Heart left ventricle (tissue), 13 donors: Measurements from ENCODE around the gene RNF213.

Experiments
- POLR2A ChIP-seq, 2 donors: fragments of 450-650 bp; IDR thresholded peaks; one replicate each; pipeline ENCODE4 v1.6.1; 2017; ENCODE audit warnings: antibody characterized with exemption in 2 of 2, mild to moderate bottlenecking in 2 of 2, moderate library complexity in 2 of 2
- TF ChIP-seq, protein P1 (sequence below), 12 donors: fragments of 200-600 bp; sonication (generic) in 4 of 12; IDR thresholded peaks; one replicate each; pipeline versions ENCODE4 v1.5.0 to v1.8.0; 2018 to 2022; ENCODE audit warnings: antibody characterized with exemption in 12 of 12, mild to moderate bottlenecking in 5 of 12
- donor health status: ischemic (EF 13 %, LVEDD 7.1; RV severe dilation, severe dysfunction).
- donor health status: DM: no; HTN: yes; CAD: no.
- donor health status: DM: no; HTN: no; CAD: no.
- donor health status: ischemic (EF 25% LVEDD 6.9; RV normal size, moderate dysfunction).
- donor health status: ischemic (EF 25% LVEDD 5.7; RV mildly dilated, moderate dysfunction).
- donor health status: ischemic (EF 35%, LVEDD 5.7; RV mildly dilated, moderate dysfunction).
- donor health status: nonischemic (EF 11% LVEDD 7.7; RV severe dilation, severe dysfunction).
- donor health status: DM: yes; HTN: yes; CAD: no.
- donor health status: PGD.
- donor health status: ischemic (EF 29% LVEDD 5.4; RV normal size, mild dysfunction).
- donor health status: nonischemic (EF 23%, LVEDD 6.1; RV moderate dilation, normal function).

DNA sequence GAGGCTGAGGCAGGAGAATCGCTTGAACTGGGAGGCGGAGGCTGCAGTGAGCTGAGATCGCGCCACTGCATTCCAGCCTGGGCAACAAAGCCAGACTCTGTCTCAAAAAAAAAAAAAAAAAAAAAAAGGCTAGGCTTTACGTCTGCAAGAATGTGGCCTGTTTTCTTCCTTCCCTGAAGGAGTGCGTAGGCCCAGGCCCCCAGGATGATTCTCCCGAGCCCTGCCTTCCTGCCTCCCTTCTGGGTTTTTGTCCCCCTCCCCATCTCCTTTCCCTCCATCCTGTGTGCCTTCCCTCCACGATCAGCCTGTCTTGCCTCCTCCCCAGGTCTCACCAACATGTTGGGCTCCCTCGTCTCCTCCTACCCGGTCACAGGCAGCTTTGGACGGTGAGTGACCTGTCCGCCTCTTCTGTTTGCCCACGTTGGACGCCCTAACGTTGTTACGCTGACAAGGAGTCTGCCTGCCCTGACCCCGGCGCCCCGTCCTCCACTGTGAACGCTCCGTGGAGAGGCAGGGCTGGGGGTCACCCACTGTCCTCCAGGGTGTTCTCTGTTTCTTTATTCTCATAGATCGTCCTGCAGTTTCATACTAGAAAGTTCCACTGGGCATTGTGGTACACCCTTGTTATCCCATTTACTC, 15.7 kb upstream of the RNF213 start:
- TF ChIP-seq, protein P1, sequence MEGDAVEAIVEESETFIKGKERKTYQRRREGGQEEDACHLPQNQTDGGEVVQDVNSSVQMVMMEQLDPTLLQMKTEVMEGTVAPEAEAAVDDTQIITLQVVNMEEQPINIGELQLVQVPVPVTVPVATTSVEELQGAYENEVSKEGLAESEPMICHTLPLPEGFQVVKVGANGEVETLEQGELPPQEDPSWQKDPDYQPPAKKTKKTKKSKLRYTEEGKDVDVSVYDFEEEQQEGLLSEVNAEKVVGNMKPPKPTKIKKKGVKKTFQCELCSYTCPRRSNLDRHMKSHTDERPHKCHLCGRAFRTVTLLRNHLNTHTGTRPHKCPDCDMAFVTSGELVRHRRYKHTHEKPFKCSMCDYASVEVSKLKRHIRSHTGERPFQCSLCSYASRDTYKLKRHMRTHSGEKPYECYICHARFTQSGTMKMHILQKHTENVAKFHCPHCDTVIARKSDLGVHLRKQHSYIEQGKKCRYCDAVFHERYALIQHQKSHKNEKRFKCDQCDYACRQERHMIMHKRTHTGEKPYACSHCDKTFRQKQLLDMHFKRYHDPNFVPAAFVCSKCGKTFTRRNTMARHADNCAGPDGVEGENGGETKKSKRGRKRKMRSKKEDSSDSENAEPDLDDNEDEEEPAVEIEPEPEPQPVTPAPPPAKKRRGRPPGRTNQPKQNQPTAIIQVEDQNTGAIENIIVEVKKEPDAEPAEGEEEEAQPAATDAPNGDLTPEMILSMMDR (IDR thresholded peaks at IDR 0.05): no peak
- TF ChIP-seq POLR2A (IDR thresholded peaks at IDR 0.05): no peak
